MCF 10A (cell line): Measurements from ENCODE around the gene OR10H1. TPM values are rescaled to one million over a fixed set of nuclear protein-coding genes. Genes with fewer than 3 reads are reported as not detected.

Experiments
- BruUV-seq: library from RNA; stranded (reverse); fragments of 400-500 nt; replicated peaks from 2 replicates; lab custom pipeline; 2021; lab: Mats Ljungman, UMichigan
- CTCF ChIA-PET: fragments of 300-600 bp; sonication (Branson Sonifier 250); formaldehyde crosslinking; extraction: SDS; loops from one replicate; lab custom pipeline; 2021; ENCODE audit warnings: antibody characterized with exemption, inconsistent platforms; lab: Yijun Ruan, JAX
- POLR2A ChIA-PET: fragments of 300-600, 350-650 bp; sonication (Branson Sonifier 250); formaldehyde crosslinking; extraction: SDS; loops from one replicate; lab custom pipeline; 2020; ENCODE audit warnings: antibody characterized with exemption, inconsistent platforms; lab: Yijun Ruan, JAX
- DNase-seq: peaks from one replicate; pipeline ENCODE4 v3.0.0-alpha.2; 2018; ENCODE audit not compliant: unreplicated experiment
- H3K27ac Mint-ChIP-seq: one replicate; pipeline ENCODE4 v1.8.0; 2022; ENCODE audit warnings: mild to moderate bottlenecking, low read depth, mixed read lengths; ENCODE audit not compliant: unreplicated experiment
- H3K27me3 Mint-ChIP-seq: one replicate; pipeline ENCODE4 v1.8.0; 2022; ENCODE audit warnings: mixed read lengths; ENCODE audit not compliant: insufficient read depth, unreplicated experiment
- H3K36me3 Mint-ChIP-seq: one replicate; pipeline ENCODE4 v1.8.0; 2022; ENCODE audit warnings: mild to moderate bottlenecking, moderate library complexity, mixed read lengths; ENCODE audit not compliant: insufficient read depth, unreplicated experiment
- H3K4me1 Mint-ChIP-seq: one replicate; pipeline ENCODE4 v1.8.0; 2022; ENCODE audit warnings: mixed read lengths; ENCODE audit not compliant: insufficient read depth, unreplicated experiment
- H3K4me3 Mint-ChIP-seq: one replicate; pipeline ENCODE4 v1.8.0; 2022; ENCODE audit warnings: mild to moderate bottlenecking, moderate library complexity, mixed read lengths; ENCODE audit not compliant: unreplicated experiment
- H3K9me3 Mint-ChIP-seq: one replicate; pipeline ENCODE4 v1.8.0; 2022; ENCODE audit warnings: mixed read lengths; ENCODE audit not compliant: unreplicated experiment
- intact Hi-C: fragments of 100-400 bp; cut with micrococcal nuclease; formaldehyde crosslinking; loops from 2 replicates; pipeline ENCODE4 v1.14.1; 2022
- total RNA-seq: library from RNA; stranded (reverse); gene quantifications from 2 replicates; pipeline ENCODE4 v1.2.3, GENCODE V29; 2022
- TF ChIP-seq, protein P1 (sequence below): fragments of 200-600 bp; IDR thresholded peaks from one replicate; pipeline ENCODE4 v1.8.0; 2022; ENCODE audit warnings: antibody characterized with exemption, mild to moderate bottlenecking; ENCODE audit not compliant: unreplicated experiment

OR10H1 gene
- total RNA-seq, 1 experiment from 2014 or later, result not detected

- no peak for DNase-seq
- peaks cover 14% of the 10 kb centered on the region for H3K27me3 Mint-ChIP-seq
- no peaks in the 10 kb centered on the region for H3K4me1 Mint-ChIP-seq
- CTCF ChIA-PET, result interaction anchor here (0.7 kb wide), 1 partner anchor 284 kb away, joined by 3 read pairs; no protein-coding TSS in a partner anchor
- no peaks in the 10 kb centered on the region for H3K9me3 Mint-ChIP-seq
- H3K27ac Mint-ChIP-seq, result no peak overlapping the region
- H3K4me3 Mint-ChIP-seq, result no peak overlapping the region
- BruUV-seq, result no TSS peak
- TF ChIP-seq, protein P1, sequence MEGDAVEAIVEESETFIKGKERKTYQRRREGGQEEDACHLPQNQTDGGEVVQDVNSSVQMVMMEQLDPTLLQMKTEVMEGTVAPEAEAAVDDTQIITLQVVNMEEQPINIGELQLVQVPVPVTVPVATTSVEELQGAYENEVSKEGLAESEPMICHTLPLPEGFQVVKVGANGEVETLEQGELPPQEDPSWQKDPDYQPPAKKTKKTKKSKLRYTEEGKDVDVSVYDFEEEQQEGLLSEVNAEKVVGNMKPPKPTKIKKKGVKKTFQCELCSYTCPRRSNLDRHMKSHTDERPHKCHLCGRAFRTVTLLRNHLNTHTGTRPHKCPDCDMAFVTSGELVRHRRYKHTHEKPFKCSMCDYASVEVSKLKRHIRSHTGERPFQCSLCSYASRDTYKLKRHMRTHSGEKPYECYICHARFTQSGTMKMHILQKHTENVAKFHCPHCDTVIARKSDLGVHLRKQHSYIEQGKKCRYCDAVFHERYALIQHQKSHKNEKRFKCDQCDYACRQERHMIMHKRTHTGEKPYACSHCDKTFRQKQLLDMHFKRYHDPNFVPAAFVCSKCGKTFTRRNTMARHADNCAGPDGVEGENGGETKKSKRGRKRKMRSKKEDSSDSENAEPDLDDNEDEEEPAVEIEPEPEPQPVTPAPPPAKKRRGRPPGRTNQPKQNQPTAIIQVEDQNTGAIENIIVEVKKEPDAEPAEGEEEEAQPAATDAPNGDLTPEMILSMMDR, result no peak
- no peaks in the 10 kb centered on the region for H3K36me3 Mint-ChIP-seq
- POLR2A ChIA-PET, result interaction anchor here (0.7 kb wide), 1 partner anchor 8 kb away, joined by 3 read pairs; no protein-coding TSS in a partner anchor
- intact Hi-C loops, result no loop called here
Observed at GRCh38 chr19:15828121-15828610, 12.7 kb upstream of the OR10H1 start.

- no peak overlapping the region for H3K27ac Mint-ChIP-seq
- no peak for DNase-seq
- CTCF ChIA-PET, result interaction anchor here (0.7 to 0.9 kb wide), 2 partner anchors 15 to 146 kb away, joined by 3 to 4 read pairs; no protein-coding TSS in a partner anchor
- H3K4me3 Mint-ChIP-seq, result no peak overlapping the region
- intact Hi-C loops, result no loop called here
- H3K4me1 Mint-ChIP-seq, result no peaks in the 10 kb centered on the region
- H3K36me3 Mint-ChIP-seq, result no peaks in the 10 kb centered on the region
- POLR2A ChIA-PET, result interaction anchor here (0.6 to 1.1 kb wide), 2 partner anchors 11 to 192 kb away, joined by 4 to 5 read pairs; no protein-coding TSS in a partner anchor
- H3K9me3 Mint-ChIP-seq, result no peaks in the 10 kb centered on the region
- no TSS peak for BruUV-seq
- TF ChIP-seq, protein P1, result no peak
- peaks cover 14% of the 10 kb centered on the region for H3K27me3 Mint-ChIP-seq
Observed at GRCh38 chr19:15825753-15826152, 10.3 kb upstream of the OR10H1 start.

- TF ChIP-seq, protein P1, result no peak
- ChIA-PET POLR2A (no interaction called here), CTCF (no interaction called here)
- Mint-ChIP-seq H3K27me3 (no peaks in the 10 kb centered on the region), H3K4me1 (no peaks in the 10 kb centered on the region), H3K9me3 (no peaks in the 10 kb centered on the region), H3K36me3 (no peaks in the 10 kb centered on the region), H3K27ac (no peak overlapping the region), H3K4me3 (no peak overlapping the region)
- DNase-seq, result no peak
- no TSS peak for BruUV-seq
- intact Hi-C loops, result no loop called here
Observed at GRCh38 chr19:15820646-15821045, 5.2 kb upstream of the OR10H1 start.

DNA sequence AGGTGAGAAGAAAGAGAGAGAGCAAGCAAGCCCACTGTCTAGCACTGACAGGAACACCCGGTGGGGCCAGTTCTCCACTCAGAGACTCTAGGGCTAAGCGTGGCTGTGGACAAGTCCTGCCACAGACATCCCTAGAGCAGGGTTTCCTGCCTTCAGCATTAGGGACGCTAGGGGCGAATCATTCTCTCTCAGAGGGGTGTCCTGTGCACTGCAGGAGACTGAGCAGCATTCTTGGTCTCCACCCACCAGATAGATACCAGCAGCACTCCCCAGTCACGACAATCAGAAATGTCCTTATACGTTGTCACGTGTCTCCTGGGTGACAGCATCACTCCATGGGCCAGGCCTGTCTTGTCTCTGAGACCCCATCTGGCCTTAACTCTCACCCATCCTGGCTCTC, 1.5 kb downstream of the OR10H1 start:
- no peak for DNase-seq
- CTCF ChIA-PET, result interaction anchor here (0.7 kb wide), 1 partner anchor 267 kb away, joined by 3 read pairs; no protein-coding TSS in a partner anchor

More for the DNA sequence above, 1.5 kb downstream of the OR10H1 start:
- Mint-ChIP-seq H3K36me3 (no peaks in the 10 kb centered on the region), H3K9me3 (no peaks in the 10 kb centered on the region), H3K4me1 (no peaks in the 10 kb centered on the region), H3K27ac (no peak overlapping the region), H3K27me3 (peaks cover 19% of the 10 kb centered on the region), H3K4me3 (no peak overlapping the region)
- POLR2A ChIA-PET, result no interaction called here
- intact Hi-C loops, result no loop called here
- BruUV-seq, result no TSS peak
- TF ChIP-seq, protein P1, result no peak
